Stimulated activated CD4-positive, alpha-beta T cell treated with anti-CD3 and anti-CD28 coated beads, Interleukin-1b, Interleukin-23, amount 100 ng/mL, for 4 hours (primary cell): ENCODE measurements around the gene ADIPOQ.
"Not testable (repeated sequence)": the region's sequence is repeated elsewhere in the genome, so short reads cannot be mapped to it uniquely, and the experiment has no call there.

Experiments
- DNase-seq, 2 donors: peaks; one replicate each; pipeline ENCODE4 v3.0.0-alpha.2; 2020; ENCODE audit warnings: low read depth in 2 of 2

The ADIPOQ gene

DNA sequence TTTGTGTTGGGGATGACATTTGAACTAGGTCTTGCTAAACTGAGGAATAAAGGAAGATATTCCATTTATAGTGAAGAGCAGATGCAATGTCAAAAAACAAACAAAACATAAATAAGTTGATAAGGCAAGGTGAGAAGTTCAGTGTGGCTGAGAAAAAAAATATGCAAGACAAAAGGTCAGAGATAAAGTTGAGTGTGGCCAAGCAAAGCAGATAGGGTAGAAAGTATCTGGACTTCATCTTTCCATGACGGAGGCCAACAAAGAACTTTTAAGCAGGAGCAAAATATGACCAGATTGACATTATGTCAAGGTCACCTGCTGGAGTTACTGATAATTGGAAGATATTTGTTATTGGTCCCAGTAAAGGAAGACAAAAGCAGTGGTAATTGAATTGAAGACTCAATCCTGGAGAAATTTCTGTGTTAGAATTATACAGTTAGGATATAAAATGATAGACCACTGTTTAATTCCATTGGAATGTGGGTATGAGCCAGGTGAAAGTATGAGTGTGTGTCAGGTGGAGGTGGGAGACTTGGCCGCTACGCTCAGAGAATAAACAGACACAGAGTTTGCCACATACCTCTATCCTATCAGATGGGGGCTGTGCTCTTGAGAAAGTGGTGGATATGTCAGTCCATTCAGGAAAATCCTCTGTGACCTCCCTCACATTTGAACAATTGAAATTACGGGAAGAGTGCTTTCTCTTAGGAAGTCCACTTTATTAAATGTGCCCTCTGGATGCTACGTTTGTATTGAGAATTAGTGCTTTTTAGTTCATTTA, 28.1 kb downstream of the ADIPOQ start:
- DNase-seq: no peak

- DNase-seq: no peak
Observed at GRCh38 chr3:186871403-186871924, 29.0 kb downstream of the ADIPOQ start.

DNA sequence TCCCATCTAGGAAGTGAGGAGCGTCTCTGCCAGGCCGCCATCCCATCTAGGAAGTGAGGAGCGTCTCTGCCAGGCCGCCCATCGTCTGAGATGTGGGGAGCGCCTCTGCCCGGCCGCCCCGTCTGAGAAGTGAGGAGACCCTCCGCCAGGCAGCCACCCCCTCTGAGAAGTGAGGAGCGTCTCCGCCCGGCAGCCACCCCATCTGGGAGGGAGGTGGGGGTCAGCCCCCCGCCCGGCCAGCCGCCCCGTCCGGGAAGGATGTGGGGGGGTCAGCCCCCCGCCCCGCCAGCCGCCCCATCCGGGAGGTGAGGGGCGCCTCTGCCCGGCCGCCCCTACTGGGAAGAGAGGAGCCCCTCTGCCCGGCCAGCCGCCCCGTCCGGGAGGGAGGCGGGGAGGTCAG, 31.3 kb downstream of the ADIPOQ start:
- DNase-seq: not testable (repeated sequence)

- DNase-seq: not testable (repeated sequence)
Observed at GRCh38 chr3:186874216-186874615, 31.7 kb downstream of the ADIPOQ start.

DNA sequence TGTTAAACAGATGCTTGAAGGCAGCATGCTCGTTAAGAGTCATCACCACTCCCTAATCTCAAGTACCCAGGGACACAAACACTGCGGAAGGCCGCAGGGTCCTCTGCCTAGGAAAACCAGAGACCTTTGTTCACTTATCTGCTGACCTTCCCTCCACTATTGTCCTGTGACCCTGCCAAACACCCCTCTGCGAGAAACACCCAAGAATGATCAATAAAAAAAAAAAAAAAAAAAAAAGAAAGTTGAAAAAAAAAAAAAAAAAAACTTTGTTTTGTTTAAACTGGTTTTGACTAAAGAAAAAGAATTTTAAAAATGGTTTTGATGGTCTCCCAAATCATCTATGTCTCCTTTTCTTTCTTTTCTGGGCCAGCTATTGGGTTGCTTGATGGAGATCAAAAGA, 32.3 kb downstream of the ADIPOQ start:
- not testable (repeated sequence) for DNase-seq

DNA sequence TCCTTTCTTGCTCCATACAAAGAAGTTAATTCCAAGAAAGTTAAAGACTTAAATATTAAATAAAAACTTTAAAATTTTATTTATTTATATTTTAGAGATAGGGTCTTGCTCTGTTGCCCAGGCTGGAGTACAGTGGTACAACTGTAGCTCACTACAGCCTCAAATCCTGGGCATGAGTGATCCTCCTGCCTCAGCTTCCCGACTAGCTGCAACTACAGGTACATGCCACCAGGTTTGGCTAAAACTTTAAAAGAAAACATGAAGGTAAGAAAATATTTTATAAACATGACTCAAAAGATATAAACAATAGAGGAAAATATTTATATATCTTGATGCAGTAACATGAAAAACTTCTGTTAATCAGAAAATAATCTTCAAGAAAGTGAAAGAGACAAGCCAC, 33.2 kb downstream of the ADIPOQ start:
- DNase-seq: no peak

GRCh38 chr3:186879781-186880180, 37.3 kb downstream of the ADIPOQ start:
- DNase-seq: no peak

DNA sequence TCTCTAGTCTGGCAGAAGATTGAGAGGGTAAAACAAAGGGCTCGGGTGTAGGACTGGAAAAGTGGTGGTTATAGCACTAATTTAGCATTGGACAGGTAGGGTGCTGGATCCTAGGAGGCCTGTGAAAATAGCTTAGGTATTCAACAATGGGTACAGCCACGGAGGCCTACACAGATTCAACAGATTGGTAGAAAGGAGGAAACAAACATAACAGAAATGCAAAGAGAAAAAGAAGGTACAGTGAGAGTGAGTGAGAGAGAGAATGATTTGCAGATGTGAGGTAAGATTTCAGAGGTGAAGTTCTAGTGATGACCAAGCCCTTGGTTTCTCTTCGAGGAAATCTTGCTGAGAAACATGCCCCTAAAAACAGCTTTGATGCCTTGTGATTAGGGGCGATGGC, 37.9 kb downstream of the ADIPOQ start:
- no peak for DNase-seq

GRCh38 chr3:186882150-186882524, 39.6 kb downstream of the ADIPOQ start:
- DNase-seq: no peak

DNA sequence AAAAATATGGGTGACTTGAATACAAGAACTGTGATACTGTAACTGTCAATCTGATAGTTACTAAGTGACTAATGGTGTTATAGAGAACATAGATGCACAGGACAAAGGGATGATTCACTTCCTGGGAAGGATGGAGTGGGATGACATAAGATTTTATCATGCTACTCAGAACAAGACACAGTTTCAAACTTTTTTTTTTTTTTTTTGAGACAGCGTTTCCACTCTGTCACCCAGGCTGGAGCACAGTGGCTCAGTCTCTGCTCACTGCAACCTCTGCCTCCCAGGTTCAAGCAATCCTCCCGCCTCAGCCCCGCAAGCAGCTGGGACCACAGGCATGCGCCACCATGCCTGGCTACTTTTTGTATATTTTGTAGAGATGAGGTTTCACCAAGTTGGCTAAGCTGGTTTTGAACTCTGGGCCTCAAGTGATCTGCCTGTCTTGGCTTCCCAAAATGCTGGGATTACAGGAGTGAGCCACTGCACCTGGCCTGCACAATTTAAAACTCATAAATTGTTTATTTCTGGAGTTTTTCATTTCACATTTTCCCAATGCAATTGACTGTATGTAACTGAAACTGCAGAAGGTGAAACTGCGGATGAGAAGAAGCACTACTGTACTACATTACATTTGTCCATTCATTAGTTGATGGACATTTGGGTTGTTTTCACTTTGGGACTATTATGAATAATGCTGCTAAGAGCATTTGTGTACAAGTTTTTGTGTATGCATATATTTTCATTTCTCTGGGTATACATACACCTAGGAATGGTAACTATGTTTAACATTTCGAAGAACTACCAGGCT, 40.6 kb downstream of the ADIPOQ start:
- peak; percentile 25 to 35 for DNase-seq

DNA sequence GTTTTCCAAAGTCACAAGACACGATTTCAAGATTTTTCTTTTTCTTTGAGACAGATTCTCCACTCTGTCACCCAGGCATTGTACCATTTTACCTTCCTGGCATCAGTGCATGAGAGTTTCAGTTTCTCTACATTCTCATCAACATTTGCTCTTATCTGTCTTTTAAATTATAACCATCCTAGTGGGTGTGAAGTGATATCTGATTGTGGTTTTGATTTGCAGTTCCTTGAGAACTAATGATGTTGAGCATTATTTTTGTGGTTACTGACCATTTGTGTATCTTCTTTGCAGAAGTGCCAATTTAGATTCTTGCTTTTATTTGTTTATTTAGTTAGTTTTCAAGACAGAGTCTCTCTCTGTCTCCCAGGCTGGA, 41.2 kb downstream of the ADIPOQ start:
- DNase-seq: no peak

DNA sequence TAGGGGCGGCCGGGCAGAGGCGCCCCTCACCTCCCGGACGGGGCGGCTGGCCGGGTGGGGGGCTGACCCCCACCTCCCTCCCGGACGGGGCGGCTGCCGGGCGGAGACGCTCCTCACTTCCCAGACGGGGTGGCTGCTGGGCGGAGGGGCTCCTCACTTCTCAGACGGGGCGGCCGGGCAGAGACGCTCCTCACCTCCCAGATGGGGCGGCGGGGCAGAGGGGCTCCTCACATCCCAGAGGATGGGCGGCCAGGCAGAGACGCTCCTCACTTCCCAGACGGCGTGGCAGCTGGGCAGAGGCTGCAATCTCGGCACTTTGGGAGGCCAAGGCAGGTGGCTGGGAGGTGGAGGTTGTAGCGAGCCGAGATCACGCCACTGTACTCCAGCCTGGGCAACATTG, 42.4 kb downstream of the ADIPOQ start:
- not testable (repeated sequence) for DNase-seq

DNA sequence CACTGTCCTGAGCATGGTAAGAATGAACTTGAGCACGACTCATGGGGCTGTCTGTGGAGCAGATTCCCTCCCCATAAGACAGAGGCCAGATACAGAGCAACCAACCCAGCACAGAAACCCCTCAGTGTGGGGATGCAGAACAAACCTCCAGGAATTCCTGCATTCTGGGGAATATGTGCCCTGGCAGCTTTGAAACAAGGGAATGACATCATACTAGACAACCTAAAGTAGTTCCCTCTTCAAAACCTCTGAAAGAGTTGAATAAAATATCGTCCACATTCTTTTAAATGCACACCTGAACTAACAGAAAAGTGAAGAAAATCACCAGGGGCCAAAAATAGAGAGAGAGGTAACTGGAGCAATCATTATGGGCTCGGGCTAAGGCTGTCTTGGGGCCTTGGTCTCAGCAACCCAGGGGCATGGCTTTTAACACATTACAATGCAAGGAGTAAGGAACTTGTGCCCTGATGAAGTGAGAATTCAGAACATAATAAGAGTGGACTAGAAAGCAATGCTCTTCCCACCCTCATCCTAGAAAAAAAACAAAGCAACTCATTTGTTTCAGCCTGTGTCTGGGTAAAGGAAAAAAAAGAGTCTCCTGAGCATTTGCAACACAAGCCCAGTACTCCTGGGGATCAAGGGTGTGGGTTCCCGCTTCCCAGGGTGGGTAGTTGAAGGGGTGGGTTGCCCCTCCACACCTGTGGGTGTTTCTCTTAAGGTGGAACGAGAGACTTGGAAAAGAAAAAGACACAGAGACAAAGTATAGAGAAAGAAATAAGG, 43.9 kb downstream of the ADIPOQ start:
- no peak for DNase-seq

DNA sequence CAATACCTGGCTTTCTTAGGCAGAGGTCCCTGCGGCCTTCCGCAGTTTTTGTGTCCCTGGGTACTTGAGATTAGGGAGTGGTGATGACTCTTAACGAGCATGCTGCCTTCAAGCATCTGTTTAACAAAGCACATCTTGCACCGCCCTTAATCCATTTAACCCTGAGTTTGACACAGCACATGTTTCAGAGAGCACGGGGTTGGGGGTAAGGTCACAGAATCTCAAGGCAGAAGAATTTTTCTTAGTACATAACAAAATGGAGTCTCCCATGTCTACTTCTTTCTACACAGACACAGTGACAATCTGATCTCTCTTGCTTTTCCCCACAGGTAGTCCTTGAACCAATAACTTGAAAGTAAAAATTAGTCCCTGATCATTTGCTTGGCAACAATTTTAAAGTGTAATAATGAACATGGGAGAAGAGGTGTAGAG, 45.0 kb downstream of the ADIPOQ start:
- not testable (repeated sequence) for DNase-seq

DNA sequence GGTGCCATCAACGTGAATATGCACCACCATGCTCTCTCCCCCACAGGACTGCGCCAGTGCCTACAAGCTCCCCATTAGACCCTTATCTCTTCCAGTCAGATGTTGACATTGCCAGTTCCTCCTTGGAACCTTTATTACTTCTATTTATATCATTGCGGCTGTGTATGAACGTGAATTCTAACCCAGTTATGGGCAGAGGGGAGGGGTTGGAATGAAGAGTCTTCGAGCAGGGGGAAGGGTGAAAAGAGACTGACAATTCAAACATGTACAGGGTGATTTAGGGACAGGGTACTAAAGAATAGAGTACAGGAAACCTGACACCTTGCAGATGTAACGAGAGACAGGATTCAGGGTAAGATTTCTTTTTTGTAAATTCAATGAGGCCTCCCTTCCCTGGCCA, 46.1 kb downstream of the ADIPOQ start:
- DNase-seq: no peak

DNA sequence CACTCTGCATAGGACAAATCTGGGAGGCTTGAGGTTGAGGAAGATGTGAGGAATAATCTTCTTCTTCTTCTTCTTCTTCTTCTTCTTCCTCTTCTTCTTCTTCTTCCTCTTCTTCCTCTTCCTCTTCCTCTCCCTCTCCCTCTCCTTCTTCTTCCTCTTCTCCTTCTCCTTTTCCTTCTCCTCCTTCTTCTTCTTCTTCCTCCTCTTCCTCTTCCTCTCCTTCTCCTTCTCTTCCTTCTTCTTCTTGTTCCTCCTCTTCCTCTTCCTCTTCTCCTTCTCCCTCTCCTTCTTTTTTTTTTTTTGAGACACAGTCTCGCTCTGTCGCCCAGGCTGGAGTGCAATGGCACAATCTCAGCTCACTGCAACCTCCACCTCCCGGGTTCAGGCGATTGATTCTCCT, 47.2 kb downstream of the ADIPOQ start:
- not testable (repeated sequence) for DNase-seq

DNA sequence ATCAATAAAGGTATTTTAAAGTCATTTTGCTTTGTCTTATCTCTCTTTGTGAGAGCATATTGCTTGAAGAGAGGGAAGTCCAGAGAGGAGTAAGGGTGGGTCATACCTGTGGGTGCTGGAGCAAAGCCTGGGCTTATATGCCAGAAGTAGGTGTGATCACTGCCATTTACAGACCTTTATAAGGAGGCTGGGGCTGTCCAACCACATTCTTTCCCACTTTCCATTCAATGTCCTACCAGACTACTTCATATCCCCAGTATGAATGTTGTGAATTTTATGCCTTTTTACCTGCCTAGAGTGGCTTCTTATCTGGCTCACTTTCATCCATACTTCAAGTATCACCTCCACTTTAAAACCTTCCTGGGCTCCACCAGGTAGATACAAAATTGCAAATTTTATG, 48.4 kb downstream of the ADIPOQ start:
- DNase-seq: no peak

- not testable (repeated sequence) for DNase-seq
Observed at GRCh38 chr3:186893071-186893470, 50.6 kb downstream of the ADIPOQ start.

DNA sequence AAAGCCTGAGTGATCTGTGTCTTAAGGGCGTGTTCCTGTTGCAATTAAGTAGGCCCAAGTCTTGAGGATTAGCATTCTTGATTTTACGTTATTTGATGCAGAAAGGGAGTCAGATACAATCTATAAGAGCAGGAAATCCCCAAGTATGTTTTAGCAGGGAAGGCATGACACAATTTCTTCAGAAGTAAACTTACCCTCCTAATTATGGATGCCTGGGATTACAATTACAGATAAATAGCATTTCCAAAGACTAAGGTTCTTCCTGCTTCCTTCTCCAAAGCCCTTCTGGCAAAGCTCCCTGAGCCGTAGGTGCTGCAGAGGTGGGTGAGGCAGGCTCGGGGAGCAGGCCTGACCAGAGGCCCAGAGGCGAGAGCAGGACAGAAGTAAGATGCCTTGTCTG, 52.9 kb downstream of the ADIPOQ start:
- DNase-seq: no peak

- DNase-seq: no peak
Observed at GRCh38 chr3:186896006-186896405, 53.5 kb downstream of the ADIPOQ start.

GRCh38 chr3:186896875-186897274, 54.4 kb downstream of the ADIPOQ start:
- DNase-seq: no peak

DNA sequence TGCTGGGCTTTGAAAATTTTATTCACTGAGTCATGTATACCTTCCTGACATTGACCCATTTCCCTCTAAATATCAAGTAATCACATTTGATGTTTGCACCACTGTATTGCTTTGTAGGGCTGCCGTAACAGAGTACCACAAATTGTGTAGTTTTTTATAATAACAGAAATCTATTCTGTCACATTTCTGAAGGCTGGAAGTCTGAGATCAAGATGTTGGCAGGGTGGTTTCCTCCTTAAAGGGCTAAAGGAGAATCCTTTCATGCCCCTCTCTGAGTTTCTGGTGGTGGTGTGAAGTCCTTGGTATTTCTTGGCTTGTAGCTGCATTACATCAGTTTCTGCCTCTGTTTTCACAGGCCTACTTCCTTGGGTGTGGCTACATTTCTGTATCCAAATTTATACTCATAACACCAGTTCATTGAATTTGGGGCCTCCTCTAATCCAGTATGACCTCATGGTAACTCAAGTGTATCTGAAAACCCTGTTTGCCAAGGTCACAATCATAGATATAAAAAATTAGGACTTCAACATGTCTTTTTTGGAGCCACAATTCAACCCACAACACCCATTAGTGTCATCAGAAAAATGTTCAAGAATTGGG, 58.7 kb downstream of the ADIPOQ start:
- no peak for DNase-seq
